HCT116 (cell line): ENCODE results near the gene OTOG. TPM values are rescaled to one million over a fixed set of nuclear protein-coding genes. Genes with fewer than 3 reads are reported as not detected.

Experiments
- ATAC-seq: fragments of 200-7000 bp; cut with Tn5 transposase; 2 replicates; pipeline ENCODE4 v1.9.1; 2020; ENCODE audit warnings: mild to moderate bottlenecking, moderate library complexity
- BruUV-seq: library from RNA; stranded (reverse); fragments of 400-500 nt; replicated peaks from 2 replicates; lab custom pipeline; 2021; lab: Mats Ljungman, UMichigan
- CTCF ChIA-PET: fragments of 300-600 bp; sonication (Branson Sonifier 250); formaldehyde crosslinking; loops from one replicate; lab custom pipeline; 2021; ENCODE audit warnings: antibody characterized with exemption; lab: Charles Lee
- POLR2A ChIA-PET: fragments of 300-600, 350-600 bp; sonication (Branson Sonifier 250); formaldehyde crosslinking; loops from one replicate; lab custom pipeline; 2021; ENCODE audit warnings: antibody characterized with exemption; lab: Charles Lee
- RAD21 ChIA-PET, 2 experiments: fragments of 300-600 bp; sonication (Branson Sonifier 250); formaldehyde crosslinking; loops; one replicate each; lab custom pipeline; 2023; ENCODE audit warnings: low total read pairs in 2 of 2; ENCODE audit not compliant: uncharacterized antibody in 2 of 2, unreplicated experiment in 2 of 2, low non-redundant PET in 1 of 2; lab: Charles Lee
- DNase-seq: peaks from one replicate; pipeline ENCODE4 v3.0.0-alpha.2; 2010; ENCODE audit warnings: low read depth, low spot score
- H2AFZ ChIP-seq: fragments of 200-600 bp; shearing (Covaris generic), sonication (generic); 2 replicates; pipeline ENCODE4 v1.6.1; 2017; ENCODE audit warnings: low read depth, mixed run types, mixed read lengths, antibody characterized with exemption, low read length; ENCODE audit not compliant: poor library complexity, severe bottlenecking
- H3K27ac ChIP-seq: 2 replicates; pipeline ENCODE4 v1.5.1; 2012; ENCODE audit warnings: low read depth, low read length
- H3K27me3 ChIP-seq: fragments of 200-600 bp; sonication (generic); 2 replicates; pipeline ENCODE4 v1.6.1; 2016; ENCODE audit warnings: mixed run types, low read length, mixed read lengths; ENCODE audit not compliant: insufficient read depth
- H3K36me3 ChIP-seq, 2 experiments: fragments of 200-500 bp in 1 of 2; fragments of 200-600 bp in 1 of 2; sonication (Bioruptor generic) in 1 of 2; sonication (generic) in 1 of 2; 2 replicates each; pipeline versions ENCODE4 v1.5.1 to v1.6.1; 2014 to 2016; ENCODE audit warnings: low read length in 2 of 2, inconsistent platforms in 1 of 2, mixed read lengths in 1 of 2, mixed run types in 1 of 2; ENCODE audit not compliant: insufficient read depth in 2 of 2, control insufficient read depth in 1 of 2
- H3K4me1 ChIP-seq, 2 experiments: fragments of 200-600 bp in 1 of 2; sonication (generic) in 1 of 2; 2 replicates each; pipeline versions ENCODE4 v1.5.1 to v1.6.1; 2012 to 2017; ENCODE audit warnings: low read length in 2 of 2, inconsistent platforms in 1 of 2, mild to moderate bottlenecking in 1 of 2, mixed read lengths in 1 of 2, mixed run types in 1 of 2, moderate library complexity in 1 of 2; ENCODE audit not compliant: insufficient read depth in 2 of 2, control insufficient read depth in 1 of 2
- H3K4me2 ChIP-seq: fragments of 200-600 bp; sonication (generic); 2 replicates; pipeline ENCODE4 v1.6.1; 2017; ENCODE audit warnings: mixed run types, low read length, mixed read lengths
- H3K4me3 ChIP-seq, 2 experiments: fragments of 200-600 bp in 1 of 2; sonication (generic) in 1 of 2; replicated peaks in 1 of 2; 2 replicates each; pipeline ENCODE4 v1.5.1; 2011 to 2016; ENCODE audit warnings: low read length in 2 of 2, control low read depth in 1 of 2, low read depth in 1 of 2, mild to moderate bottlenecking in 1 of 2, mixed read lengths in 1 of 2, mixed run types in 1 of 2
- H3K79me2 ChIP-seq: fragments of 200-600 bp; sonication (generic); 2 replicates; pipeline ENCODE4 v1.6.1; 2017; ENCODE audit warnings: mild to moderate bottlenecking, mixed run types, low read length, moderate library complexity, mixed read lengths; ENCODE audit not compliant: insufficient read depth
- H3K9ac ChIP-seq: fragments of 200-600 bp; sonication (generic); 2 replicates; pipeline ENCODE4 v1.6.1; 2016; ENCODE audit warnings: low read length, mixed read lengths
- H3K9me2 ChIP-seq: fragments of 200-600 bp; sonication (generic), shearing (Covaris generic); 2 replicates; pipeline ENCODE4 v1.6.1; 2017; ENCODE audit warnings: mixed run types, mild to moderate bottlenecking, moderate library complexity; ENCODE audit not compliant: insufficient read depth
- H3K9me3 ChIP-seq, 2 experiments: fragments of 200-500 bp in 1 of 2; fragments of 200-600 bp in 1 of 2; sonication (Bioruptor generic) in 1 of 2; sonication (generic) in 1 of 2; 2 replicates each; pipeline ENCODE4 v1.6.1; 2014 to 2017; ENCODE audit warnings: low read length in 2 of 2, mixed read lengths in 2 of 2, inconsistent platforms in 1 of 2, low read depth in 1 of 2, mild to moderate bottlenecking in 1 of 2, mixed run types in 1 of 2, moderate library complexity in 1 of 2; ENCODE audit not compliant: control insufficient read depth in 1 of 2, insufficient read depth in 1 of 2
- H4K20me1 ChIP-seq: fragments of 200-600 bp; sonication (generic), shearing (Covaris generic); 2 replicates; pipeline ENCODE4 v1.6.1; 2017; ENCODE audit warnings: mixed run types, mild to moderate bottlenecking, moderate library complexity; ENCODE audit not compliant: insufficient read depth
- CBX3 ChIP-seq: IDR thresholded peaks from 2 replicates; pipeline ENCODE4 v1.6.1; 2012; ENCODE audit warnings: low read depth
- CEBPB ChIP-seq: IDR thresholded peaks from 2 replicates; pipeline ENCODE4 v1.6.1; 2012; ENCODE audit warnings: low read depth
- ELF1 ChIP-seq: IDR thresholded peaks from 2 replicates; pipeline ENCODE4 v1.6.1; 2012; ENCODE audit warnings: low read depth, borderline replicate concordance
- EZH2 ChIP-seq: fragments of 200-600 bp; sonication (generic); IDR thresholded peaks from 2 replicates; pipeline ENCODE4 v1.6.1; 2017; ENCODE audit warnings: antibody characterized with exemption, mixed run types
- JUND ChIP-seq: IDR thresholded peaks from 2 replicates; pipeline ENCODE4 v1.6.1; 2012
- SIN3A ChIP-seq: IDR thresholded peaks from 2 replicates; pipeline ENCODE4 v1.6.1; 2012; ENCODE audit warnings: low read depth
- SRF ChIP-seq: IDR thresholded peaks from 2 replicates; pipeline ENCODE4 v1.6.1; 2012; ENCODE audit warnings: low read depth
- ZFX ChIP-seq: fragments of 450-650 bp; IDR thresholded peaks from 2 replicates; pipeline ENCODE4 v1.6.1; 2017
- intact Hi-C: fragments of 100-400 bp; cut with micrococcal nuclease; formaldehyde crosslinking; loops from 2 replicates; pipeline ENCODE4 v1.10.0; 2022
- total RNA-seq: library from RNA; stranded (reverse); gene quantifications from one replicate; pipeline ENCODE4 v1.2.1, GENCODE V29; 2021; ENCODE audit not compliant: unreplicated experiment
- TF ChIP-seq, protein P1 (sequence below): IDR thresholded peaks from 2 replicates; pipeline ENCODE4 v1.6.1; 2012; ENCODE audit warnings: low read depth
- TF ChIP-seq, protein P2 (sequence below): IDR thresholded peaks from 2 replicates; pipeline ENCODE4 v1.6.1; 2011; ENCODE audit warnings: mild to moderate bottlenecking, low read length, moderate library complexity; ENCODE audit not compliant: insufficient replicate concordance; ENCODE audit errors: extremely low read depth

The OTOG gene
- total RNA-seq, 1 experiment from 2014 or later: 0.07 TPM

DNA sequence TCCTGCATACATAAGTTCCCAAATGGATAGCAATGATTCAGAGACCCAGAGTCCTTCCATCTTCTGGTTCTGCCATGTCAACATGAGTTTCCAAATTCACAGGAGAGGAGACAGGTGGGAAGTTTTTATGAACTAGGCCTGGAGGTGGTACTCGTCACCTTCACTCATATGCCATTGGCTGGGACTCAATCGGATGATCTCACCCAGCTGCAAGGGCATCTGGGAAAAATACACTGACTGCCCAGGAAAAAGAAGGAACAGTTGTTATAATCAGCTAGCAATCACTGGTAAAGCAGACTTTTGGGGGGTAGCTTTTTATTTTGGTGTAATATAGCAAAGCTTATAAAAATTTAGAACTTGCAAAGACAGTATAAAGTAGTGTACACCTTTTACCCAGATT lies 83.9 kb downstream of the OTOG start:
- RAD21 ChIA-PET: no interaction called here
- no peaks in the 10 kb centered on the region for H3K36me3 ChIP-seq
- DNase-seq (no peak), ATAC-seq (no peak)
- H3K4me2 ChIP-seq: no peak overlapping the region
- no peaks in the 10 kb centered on the region for H3K4me1 ChIP-seq
- no peak overlapping the region for H2AFZ ChIP-seq
- POLR2A ChIA-PET: no interaction called here
- no TSS peak for BruUV-seq
- no peak overlapping the region for H3K9ac ChIP-seq
- no peaks in the 10 kb centered on the region for H3K27me3 ChIP-seq
- no peaks in the 10 kb centered on the region for H4K20me1 ChIP-seq
- intact Hi-C loops: no loop called here
- H3K27ac ChIP-seq: no peak overlapping the region
- CTCF ChIA-PET: no interaction called here
- H3K9me3 ChIP-seq: no peaks in the 10 kb centered on the region
- TF ChIP-seq, protein P1, sequence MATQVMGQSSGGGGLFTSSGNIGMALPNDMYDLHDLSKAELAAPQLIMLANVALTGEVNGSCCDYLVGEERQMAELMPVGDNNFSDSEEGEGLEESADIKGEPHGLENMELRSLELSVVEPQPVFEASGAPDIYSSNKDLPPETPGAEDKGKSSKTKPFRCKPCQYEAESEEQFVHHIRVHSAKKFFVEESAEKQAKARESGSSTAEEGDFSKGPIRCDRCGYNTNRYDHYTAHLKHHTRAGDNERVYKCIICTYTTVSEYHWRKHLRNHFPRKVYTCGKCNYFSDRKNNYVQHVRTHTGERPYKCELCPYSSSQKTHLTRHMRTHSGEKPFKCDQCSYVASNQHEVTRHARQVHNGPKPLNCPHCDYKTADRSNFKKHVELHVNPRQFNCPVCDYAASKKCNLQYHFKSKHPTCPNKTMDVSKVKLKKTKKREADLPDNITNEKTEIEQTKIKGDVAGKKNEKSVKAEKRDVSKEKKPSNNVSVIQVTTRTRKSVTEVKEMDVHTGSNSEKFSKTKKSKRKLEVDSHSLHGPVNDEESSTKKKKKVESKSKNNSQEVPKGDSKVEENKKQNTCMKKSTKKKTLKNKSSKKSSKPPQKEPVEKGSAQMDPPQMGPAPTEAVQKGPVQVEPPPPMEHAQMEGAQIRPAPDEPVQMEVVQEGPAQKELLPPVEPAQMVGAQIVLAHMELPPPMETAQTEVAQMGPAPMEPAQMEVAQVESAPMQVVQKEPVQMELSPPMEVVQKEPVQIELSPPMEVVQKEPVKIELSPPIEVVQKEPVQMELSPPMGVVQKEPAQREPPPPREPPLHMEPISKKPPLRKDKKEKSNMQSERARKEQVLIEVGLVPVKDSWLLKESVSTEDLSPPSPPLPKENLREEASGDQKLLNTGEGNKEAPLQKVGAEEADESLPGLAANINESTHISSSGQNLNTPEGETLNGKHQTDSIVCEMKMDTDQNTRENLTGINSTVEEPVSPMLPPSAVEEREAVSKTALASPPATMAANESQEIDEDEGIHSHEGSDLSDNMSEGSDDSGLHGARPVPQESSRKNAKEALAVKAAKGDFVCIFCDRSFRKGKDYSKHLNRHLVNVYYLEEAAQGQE: no peak
- TF ChIP-seq, protein P2, sequence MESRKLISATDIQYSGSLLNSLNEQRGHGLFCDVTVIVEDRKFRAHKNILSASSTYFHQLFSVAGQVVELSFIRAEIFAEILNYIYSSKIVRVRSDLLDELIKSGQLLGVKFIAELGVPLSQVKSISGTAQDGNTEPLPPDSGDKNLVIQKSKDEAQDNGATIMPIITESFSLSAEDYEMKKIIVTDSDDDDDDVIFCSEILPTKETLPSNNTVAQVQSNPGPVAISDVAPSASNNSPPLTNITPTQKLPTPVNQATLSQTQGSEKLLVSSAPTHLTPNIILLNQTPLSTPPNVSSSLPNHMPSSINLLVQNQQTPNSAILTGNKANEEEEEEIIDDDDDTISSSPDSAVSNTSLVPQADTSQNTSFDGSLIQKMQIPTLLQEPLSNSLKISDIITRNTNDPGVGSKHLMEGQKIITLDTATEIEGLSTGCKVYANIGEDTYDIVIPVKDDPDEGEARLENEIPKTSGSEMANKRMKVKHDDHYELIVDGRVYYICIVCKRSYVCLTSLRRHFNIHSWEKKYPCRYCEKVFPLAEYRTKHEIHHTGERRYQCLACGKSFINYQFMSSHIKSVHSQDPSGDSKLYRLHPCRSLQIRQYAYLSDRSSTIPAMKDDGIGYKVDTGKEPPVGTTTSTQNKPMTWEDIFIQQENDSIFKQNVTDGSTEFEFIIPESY: no peak
- no peak for TF ChIP-seq SIN3A
- TF ChIP-seq EZH2: no peak
- TF ChIP-seq ELF1: no peak
- no peak for TF ChIP-seq SRF
- TF ChIP-seq ZFX: no peak
- TF ChIP-seq CBX3: no peak
- TF ChIP-seq JUND: no peak
- no peak for TF ChIP-seq CEBPB
- H3K9me2 ChIP-seq: no peaks in the 10 kb centered on the region
- no peak overlapping the region for H3K4me3 ChIP-seq
- H3K79me2 ChIP-seq: no peaks in the 10 kb centered on the region
